Adipocyte (in vitro differentiated cells): ENCODE data around the gene KCNE5.
"Not testable (repeated sequence)": the region's sequence is repeated elsewhere in the genome, so short reads cannot be mapped to it uniquely, and the experiment has no call there.

Experiments used
- DNase-seq: peaks from one replicate; pipeline ENCODE4 v3.0.0-alpha.2; 2015; ENCODE audit warnings: low read depth
- H3K27me3 ChIP-seq: replicated peaks from 2 replicates; pipeline ENCODE4 v1.7.0; 2013; ENCODE audit warnings: mild to moderate bottlenecking, low read length, moderate library complexity; ENCODE audit not compliant: control insufficient read depth, insufficient read depth
- H3K36me3 ChIP-seq: 2 replicates; pipeline ENCODE4 v1.7.0; 2013; ENCODE audit warnings: low read length, mild to moderate bottlenecking, moderate library complexity; ENCODE audit not compliant: control insufficient read depth, insufficient read depth, severe bottlenecking
- H3K4me1 ChIP-seq: 2 replicates; pipeline ENCODE4 v1.7.0; 2013; ENCODE audit warnings: mild to moderate bottlenecking, low read length, moderate library complexity; ENCODE audit not compliant: control insufficient read depth, insufficient read depth
- H3K4me3 ChIP-seq: 2 replicates; pipeline ENCODE4 v1.7.0; 2013; ENCODE audit warnings: mild to moderate bottlenecking, low read length, moderate library complexity
- H3K9ac ChIP-seq: 2 replicates; pipeline ENCODE4 v1.7.0; 2013; ENCODE audit warnings: mild to moderate bottlenecking, low read length, moderate library complexity
- H3K9me3 ChIP-seq: 2 replicates; pipeline ENCODE4 v1.7.0; 2013; ENCODE audit warnings: mild to moderate bottlenecking, low read length, moderate library complexity; ENCODE audit not compliant: control insufficient read depth

KCNE5 gene

GRCh38 chrX:109644671-109645070, 19.7 kb upstream of the KCNE5 start:
- not testable (repeated sequence) for H3K4me1 ChIP-seq, H3K9ac ChIP-seq, H3K9me3 ChIP-seq, H3K36me3 ChIP-seq, H3K4me3 ChIP-seq, DNase-seq
- peaks cover 11% of the 10 kb centered on the region for H3K27me3 ChIP-seq

- Histone ChIP-seq H3K9ac (no peak overlapping the region), H3K4me1 (peaks cover 9% of the 10 kb centered on the region), H3K9me3 (no peaks in the 10 kb centered on the region), H3K27me3 (peaks cover 11% of the 10 kb centered on the region), H3K4me3 (no peak overlapping the region), H3K36me3 (peaks cover 6% of the 10 kb centered on the region)
- no peak for DNase-seq
These were observed 18.7 kb upstream of the KCNE5 start for GRCh38 chrX:109643687-109644086.

- peaks cover 11% of the 10 kb centered on the region for H3K27me3 ChIP-seq
- no peak for DNase-seq
- H3K4me1 ChIP-seq = peaks cover 6% of the 10 kb centered on the region
- peaks cover 9% of the 10 kb centered on the region for H3K36me3 ChIP-seq
- H3K9ac ChIP-seq = no peak overlapping the region
- no peaks in the 10 kb centered on the region for H3K9me3 ChIP-seq
- no peak overlapping the region for H3K4me3 ChIP-seq
These were observed 13.2 kb upstream of the KCNE5 start for GRCh38 chrX:109638158-109638557.

GRCh38 chrX:109637477-109637876, 12.5 kb upstream of the KCNE5 start:
- not testable (repeated sequence) for H3K36me3 ChIP-seq, DNase-seq, H3K9ac ChIP-seq, H3K27me3 ChIP-seq, H3K9me3 ChIP-seq, H3K4me3 ChIP-seq, H3K4me1 ChIP-seq

GRCh38 chrX:109635146-109635545, 10.2 kb upstream of the KCNE5 start:
- peaks cover 4% of the 10 kb centered on the region for H3K9me3 ChIP-seq
- peak; percentile 18 for DNase-seq
- peaks cover 9% of the 10 kb centered on the region for H3K36me3 ChIP-seq
- H3K9ac ChIP-seq = no peak overlapping the region
- H3K27me3 ChIP-seq = no peaks in the 10 kb centered on the region
- no peaks in the 10 kb centered on the region for H3K4me1 ChIP-seq
- no peak overlapping the region for H3K4me3 ChIP-seq

GRCh38 chrX:109632906-109633504, 8.0 kb upstream of the KCNE5 start:
- peaks cover 4% of the 10 kb centered on the region for H3K9me3 ChIP-seq
- H3K4me1 ChIP-seq = no peaks in the 10 kb centered on the region
- no peak overlapping the region for H3K4me3 ChIP-seq
- peak; percentile 51 for DNase-seq
- no peak overlapping the region for H3K9ac ChIP-seq
- H3K27me3 ChIP-seq = peaks cover 6% of the 10 kb centered on the region
- peaks cover under 1% of the 10 kb centered on the region for H3K36me3 ChIP-seq

- no peak overlapping the region for H3K9ac ChIP-seq
- no peaks in the 10 kb centered on the region for H3K36me3 ChIP-seq
- peaks cover 12% of the 10 kb centered on the region for H3K9me3 ChIP-seq
- H3K4me3 ChIP-seq = no peak overlapping the region
- DNase-seq = no peak
- H3K4me1 ChIP-seq = no peaks in the 10 kb centered on the region
- peaks cover 8% of the 10 kb centered on the region for H3K27me3 ChIP-seq
These were observed 4.3 kb upstream of the KCNE5 start for GRCh38 chrX:109629310-109629709.

GRCh38 chrX:109626637-109627036, 1.7 kb upstream of the KCNE5 start:
- Histone ChIP-seq H3K4me1 (no peaks in the 10 kb centered on the region), H3K9me3 (peaks cover 8% of the 10 kb centered on the region), H3K36me3 (no peaks in the 10 kb centered on the region), H3K9ac (no peak overlapping the region), H3K27me3 (peaks cover 11% of the 10 kb centered on the region), H3K4me3 (no peak overlapping the region)
- DNase-seq = no peak

- Histone ChIP-seq H3K9me3 (peaks cover 8% of the 10 kb centered on the region), H3K4me3 (no peak overlapping the region), H3K4me1 (no peaks in the 10 kb centered on the region), H3K27me3 (peaks cover 5% of the 10 kb centered on the region), H3K9ac (no peak overlapping the region), H3K36me3 (no peaks in the 10 kb centered on the region)
- DNase-seq = no peak
These were observed 975 bp downstream of the KCNE5 start for GRCh38 chrX:109623997-109624396.

GRCh38 chrX:109622270-109622669, 2.7 kb downstream of the KCNE5 start:
- Histone ChIP-seq H3K4me3 (no peak overlapping the region), H3K9me3 (peaks cover 9% of the 10 kb centered on the region), H3K4me1 (no peaks in the 10 kb centered on the region), H3K27me3 (peaks cover 11% of the 10 kb centered on the region), H3K36me3 (no peaks in the 10 kb centered on the region), H3K9ac (no peak overlapping the region)
- DNase-seq = no peak

- Histone ChIP-seq H3K36me3 (no peaks in the 10 kb centered on the region), H3K9me3 (peaks cover 10% of the 10 kb centered on the region), H3K27me3 (peaks cover 15% of the 10 kb centered on the region), H3K4me1 (no peaks in the 10 kb centered on the region), H3K9ac (no peak overlapping the region), H3K4me3 (no peak overlapping the region)
- no peak for DNase-seq
These were observed 5.2 kb downstream of the KCNE5 start for GRCh38 chrX:109619771-109620170.

- no peak for DNase-seq
- H3K4me1 ChIP-seq = no peaks in the 10 kb centered on the region
- H3K4me3 ChIP-seq = no peak overlapping the region
- H3K9me3 ChIP-seq = peaks cover 12% of the 10 kb centered on the region
- peaks cover 40% of the 10 kb centered on the region for H3K27me3 ChIP-seq
- no peak overlapping the region for H3K9ac ChIP-seq
- H3K36me3 ChIP-seq = no peaks in the 10 kb centered on the region
These were observed 10.0 kb downstream of the KCNE5 start for GRCh38 chrX:109614951-109615350.
